KOPT-K1 (cell line): Measurements from ENCODE around the gene LAMB1.

Experiments
- H3K27ac ChIP-seq: fragments of 200-600 bp; sonication (generic); 2 replicates; pipeline ENCODE4 v1.5.1; 2016; ENCODE audit warnings: antibody characterized with exemption, mild to moderate bottlenecking, low read depth, low read length; ENCODE audit not compliant: poor library complexity, severe bottlenecking
- H3K36me3 ChIP-seq: fragments of 200-600 bp; sonication (generic); 2 replicates; pipeline ENCODE4 v1.5.1; 2017; ENCODE audit warnings: antibody characterized with exemption, mild to moderate bottlenecking, low read length, moderate library complexity; ENCODE audit not compliant: insufficient read depth
- H3K9me3 ChIP-seq: fragments of 200-600 bp; sonication (generic); 2 replicates; pipeline ENCODE4 v1.5.1; 2017; ENCODE audit warnings: antibody characterized with exemption, low read length, mild to moderate bottlenecking; ENCODE audit not compliant: insufficient read depth, poor library complexity, severe bottlenecking

The LAMB1 gene

DNA sequence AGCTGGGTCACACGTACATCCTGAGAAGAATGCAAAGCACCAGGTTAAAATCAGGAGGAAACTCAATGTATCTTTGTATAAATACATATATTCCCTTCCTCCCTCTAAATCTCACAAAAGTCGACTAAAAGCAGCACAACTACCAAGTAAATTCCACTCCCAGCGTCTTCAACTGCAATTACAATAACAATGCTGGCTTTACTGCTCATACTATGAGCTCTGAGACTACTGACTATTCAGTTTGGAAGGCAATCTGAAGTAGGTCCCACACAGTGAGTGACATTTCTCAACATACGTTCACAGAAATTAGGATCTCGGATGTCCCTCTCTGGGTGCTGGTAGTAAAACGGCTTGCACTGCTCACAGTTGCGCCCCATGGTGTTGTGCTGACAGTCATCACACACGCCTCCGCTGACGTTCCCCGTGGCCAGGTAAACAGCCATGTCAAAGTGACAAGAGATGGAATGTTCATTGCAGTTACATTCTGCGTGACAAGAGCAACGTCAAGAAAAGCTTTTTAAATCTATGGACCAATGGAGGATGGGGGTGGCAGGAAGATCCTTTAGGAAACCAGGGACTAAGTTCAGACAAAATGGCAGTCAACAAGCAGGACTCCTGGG is 27.5 kb downstream of the LAMB1 start:
- Histone ChIP-seq H3K36me3 (no peaks in the 10 kb centered on the region), H3K9me3 (no peaks in the 10 kb centered on the region), H3K27ac (no peak overlapping the region)

DNA sequence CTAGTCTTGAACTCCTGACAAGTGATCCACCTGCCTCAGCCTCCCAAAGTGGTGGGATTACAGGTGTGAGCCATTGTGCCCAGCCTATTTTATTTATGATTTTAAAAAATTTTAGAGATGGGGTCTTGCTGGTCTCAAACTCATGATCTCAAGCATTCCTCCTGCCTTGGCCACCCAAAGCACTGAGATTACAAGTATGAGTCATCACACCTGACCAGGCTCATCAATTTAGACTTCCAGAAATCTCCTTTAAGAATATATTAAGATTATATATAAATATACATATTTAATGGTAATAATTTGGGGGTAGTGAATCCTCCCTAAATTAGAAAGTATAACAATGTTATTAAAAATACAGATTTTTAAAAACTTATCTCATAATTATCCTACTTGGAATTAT is 29.1 kb downstream of the LAMB1 start:
- no peak overlapping the region for H3K27ac ChIP-seq
- no peaks in the 10 kb centered on the region for H3K9me3 ChIP-seq
- H3K36me3 ChIP-seq, result no peaks in the 10 kb centered on the region

DNA sequence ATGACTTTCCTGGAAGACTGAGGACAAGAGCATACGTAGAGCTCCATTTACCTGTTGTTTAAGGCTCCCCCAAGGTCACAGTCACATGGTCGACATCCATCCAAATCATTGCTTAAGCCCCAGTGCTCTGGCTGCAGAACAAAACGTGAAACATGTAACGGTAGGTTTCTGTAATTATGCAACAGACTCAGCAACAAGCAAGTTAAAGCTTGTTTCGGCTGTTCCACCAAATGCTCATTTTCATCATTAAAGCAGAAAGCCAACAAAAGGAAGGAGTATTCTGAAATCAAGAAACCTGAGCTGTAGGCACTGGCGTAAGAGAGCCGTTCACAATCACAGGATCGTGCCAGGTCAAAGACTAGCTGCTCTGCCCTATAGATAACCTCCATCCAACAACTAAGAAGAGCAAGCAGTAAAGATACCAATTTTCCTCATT is 30.0 kb downstream of the LAMB1 start:
- Histone ChIP-seq H3K36me3 (no peaks in the 10 kb centered on the region), H3K27ac (no peak overlapping the region), H3K9me3 (no peaks in the 10 kb centered on the region)

DNA sequence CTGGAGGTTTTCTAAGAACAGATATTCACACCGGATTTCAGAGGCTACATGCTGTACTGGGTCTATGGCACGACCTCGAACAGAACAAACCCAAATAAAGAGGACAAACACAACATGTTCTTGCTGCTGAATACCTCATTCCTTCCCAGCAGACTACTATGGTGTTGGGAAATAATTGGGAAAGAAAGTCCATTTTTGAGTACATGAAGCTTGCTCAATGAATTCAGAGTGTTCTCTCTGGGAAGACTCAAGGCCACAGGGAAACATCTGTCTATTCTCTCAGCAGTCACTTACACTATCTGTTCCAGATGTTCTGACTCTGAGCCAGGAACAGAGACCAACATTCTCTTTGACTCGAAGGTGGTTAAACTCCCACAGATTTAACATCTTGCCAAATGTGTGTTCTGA is 30.9 kb downstream of the LAMB1 start:
- no peaks in the 10 kb centered on the region for H3K36me3 ChIP-seq

DNA sequence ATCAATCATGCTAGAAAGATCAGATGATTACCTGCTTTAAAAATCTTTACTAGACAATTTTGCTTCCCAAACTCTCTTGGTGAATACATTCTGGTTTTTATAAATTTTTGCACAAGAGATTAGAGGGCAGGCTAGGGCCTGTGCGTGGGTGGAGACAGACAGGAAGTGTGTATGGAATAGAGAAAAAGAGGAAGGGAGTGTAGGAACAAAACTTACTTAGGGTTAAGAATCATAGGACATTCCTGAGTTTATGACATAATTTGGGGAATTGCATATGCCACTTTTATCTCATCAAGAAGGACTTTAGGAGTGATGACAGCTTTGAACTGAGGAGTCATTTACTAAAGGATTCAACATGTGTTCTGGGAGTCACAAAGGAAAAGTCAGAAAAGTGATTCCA is 31.3 kb downstream of the LAMB1 start:
- H3K9me3 ChIP-seq, result no peaks in the 10 kb centered on the region
- no peak overlapping the region for H3K27ac ChIP-seq
- H3K36me3 ChIP-seq, result no peaks in the 10 kb centered on the region

More for the DNA sequence above, 30.9 kb downstream of the LAMB1 start:
- H3K27ac ChIP-seq, result no peak overlapping the region
- no peaks in the 10 kb centered on the region for H3K9me3 ChIP-seq

DNA sequence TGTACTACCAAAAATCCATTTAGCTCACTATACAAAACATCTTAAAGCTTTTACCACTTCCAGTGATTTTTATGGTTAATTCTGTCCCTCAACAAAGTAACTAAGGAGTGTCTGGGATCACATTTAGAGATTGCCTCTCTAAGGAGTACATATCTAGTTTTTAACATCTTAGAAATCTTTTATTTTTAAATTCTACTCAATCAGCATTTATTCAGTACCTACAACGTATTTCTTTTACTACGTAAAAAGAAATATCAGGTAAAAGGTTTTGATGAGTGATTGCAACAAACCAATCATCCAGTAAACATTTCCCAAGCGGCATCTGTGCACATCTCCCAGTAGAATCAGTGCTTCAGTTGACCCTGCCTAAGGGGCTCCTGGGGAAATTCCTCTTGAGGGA is 31.9 kb downstream of the LAMB1 start:
- Histone ChIP-seq H3K9me3 (no peaks in the 10 kb centered on the region), H3K36me3 (no peaks in the 10 kb centered on the region), H3K27ac (no peak overlapping the region)

DNA sequence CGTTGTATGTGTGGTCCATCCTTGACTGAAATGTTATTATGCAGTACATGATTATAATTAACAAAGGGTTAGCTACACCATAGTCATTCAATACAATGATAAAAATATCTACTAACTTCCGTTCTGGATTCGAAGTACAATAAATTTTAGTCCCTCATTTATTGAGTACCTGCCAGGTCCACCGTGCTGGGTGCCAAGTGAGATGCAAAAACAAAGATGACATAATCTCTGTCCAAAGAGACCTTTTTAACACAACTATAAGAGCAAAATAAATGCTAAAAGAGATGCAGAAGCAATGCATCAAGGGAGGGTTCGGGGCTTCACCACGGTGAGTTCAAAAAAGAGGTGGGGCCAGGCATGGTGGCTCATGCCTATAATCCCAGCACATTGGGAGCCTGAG is 33.1 kb downstream of the LAMB1 start:
- no peaks in the 10 kb centered on the region for H3K9me3 ChIP-seq
- no peak overlapping the region for H3K27ac ChIP-seq
- H3K36me3 ChIP-seq, result no peaks in the 10 kb centered on the region

DNA sequence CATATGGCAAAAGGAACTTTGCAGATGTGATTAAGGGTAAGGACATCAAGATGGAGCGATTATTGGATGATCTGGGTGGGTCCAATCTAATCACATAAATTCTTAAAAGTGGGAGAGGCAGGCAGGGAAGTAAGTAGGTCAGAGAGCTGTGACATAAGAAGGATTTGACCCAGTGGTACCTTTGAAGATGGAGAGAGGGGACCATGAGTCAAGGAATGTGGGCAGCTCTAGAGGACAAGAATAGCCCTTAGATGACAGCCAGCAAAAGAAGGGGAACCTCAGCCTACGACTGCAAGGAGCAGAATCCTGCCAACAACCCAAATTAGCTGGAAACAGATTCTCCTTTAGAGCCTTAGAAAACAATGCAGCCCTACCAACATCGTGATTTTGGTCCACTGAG is 34.5 kb downstream of the LAMB1 start:
- Histone ChIP-seq H3K27ac (no peak overlapping the region), H3K36me3 (no peaks in the 10 kb centered on the region), H3K9me3 (no peaks in the 10 kb centered on the region)

DNA sequence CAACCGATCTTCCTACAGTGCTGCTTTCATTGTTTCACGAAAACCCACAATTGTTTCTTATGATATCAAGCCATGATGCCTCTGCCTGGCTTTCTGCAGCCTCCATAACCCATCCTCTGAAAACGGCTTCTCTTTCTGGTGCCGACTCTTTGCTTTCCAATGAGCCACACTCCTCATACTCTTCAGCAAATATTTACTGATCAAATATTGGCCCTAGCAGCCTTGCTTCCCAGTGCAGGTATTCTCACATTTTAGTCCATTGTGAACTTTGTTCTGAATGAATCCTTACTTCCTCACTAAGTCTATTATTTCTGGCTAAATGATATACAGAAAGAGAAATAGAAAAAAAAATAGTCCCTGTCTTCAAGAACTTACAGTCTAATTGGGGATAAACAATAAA is 35.5 kb downstream of the LAMB1 start:
- no peaks in the 10 kb centered on the region for H3K36me3 ChIP-seq
- H3K27ac ChIP-seq, result no peak overlapping the region

DNA sequence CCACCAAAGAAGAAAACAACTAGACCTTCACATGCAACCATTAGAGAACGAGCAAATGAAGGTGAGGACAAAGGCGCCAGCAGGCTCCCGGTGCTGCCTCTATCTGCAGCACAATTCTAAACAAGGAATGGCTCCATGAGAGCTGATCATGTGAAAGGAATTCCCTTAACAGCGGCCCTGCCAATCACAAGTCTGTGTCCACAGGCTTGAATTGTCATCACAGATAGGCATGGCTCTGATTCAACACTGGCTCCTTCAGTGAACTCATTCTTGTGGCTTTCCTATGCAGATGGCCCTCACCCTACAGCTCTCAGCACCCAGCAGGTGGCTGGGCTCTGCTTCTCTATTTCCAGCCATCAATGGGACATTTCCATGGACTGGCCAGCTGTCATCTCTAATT is 36.2 kb downstream of the LAMB1 start:
- H3K9me3 ChIP-seq, result no peaks in the 10 kb centered on the region
- H3K36me3 ChIP-seq, result no peaks in the 10 kb centered on the region
- no peak overlapping the region for H3K27ac ChIP-seq

More for the DNA sequence above, 35.5 kb downstream of the LAMB1 start:
- H3K9me3 ChIP-seq, result no peaks in the 10 kb centered on the region

DNA sequence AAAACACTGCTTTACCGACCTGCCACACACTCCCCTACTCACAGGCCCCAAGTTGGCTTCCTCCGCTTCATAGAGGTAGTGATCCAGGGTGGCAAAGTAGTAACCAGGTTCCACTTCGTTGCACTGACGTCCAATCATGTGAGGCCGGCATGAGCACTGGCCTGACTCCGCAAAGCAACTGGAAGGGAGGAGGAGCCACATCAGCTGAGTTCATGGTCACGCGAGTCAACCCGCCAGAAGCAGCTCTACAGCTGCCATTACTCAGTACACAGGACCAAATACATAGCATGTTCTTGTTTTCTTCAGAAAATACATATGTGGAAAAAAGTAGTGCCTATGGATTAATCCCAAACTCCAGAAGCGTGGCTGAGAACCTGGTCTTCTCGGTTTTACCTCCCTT is 38.5 kb downstream of the LAMB1 start:
- Histone ChIP-seq H3K27ac (no peak overlapping the region), H3K9me3 (no peaks in the 10 kb centered on the region), H3K36me3 (no peaks in the 10 kb centered on the region)

DNA sequence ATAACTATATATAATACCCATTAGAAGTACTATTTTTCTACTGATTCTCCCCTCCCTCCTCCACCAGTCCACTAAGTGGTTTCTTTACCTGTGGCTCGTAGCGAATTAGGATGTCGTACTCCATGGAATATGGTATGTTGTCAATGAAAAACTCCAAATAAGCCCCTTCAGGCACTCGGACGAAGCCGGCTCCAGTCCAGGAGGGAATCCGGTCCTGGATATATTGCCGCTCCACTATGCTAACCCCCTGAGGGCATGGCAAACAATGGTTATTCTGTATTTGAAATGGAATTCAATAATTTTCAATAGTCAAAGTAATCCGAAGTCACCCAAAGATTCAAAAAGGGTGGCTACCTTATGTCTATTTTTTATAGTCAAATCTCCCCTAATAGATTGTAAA is 40.1 kb downstream of the LAMB1 start:
- Histone ChIP-seq H3K9me3 (no peaks in the 10 kb centered on the region), H3K36me3 (no peaks in the 10 kb centered on the region), H3K27ac (no peak overlapping the region)

DNA sequence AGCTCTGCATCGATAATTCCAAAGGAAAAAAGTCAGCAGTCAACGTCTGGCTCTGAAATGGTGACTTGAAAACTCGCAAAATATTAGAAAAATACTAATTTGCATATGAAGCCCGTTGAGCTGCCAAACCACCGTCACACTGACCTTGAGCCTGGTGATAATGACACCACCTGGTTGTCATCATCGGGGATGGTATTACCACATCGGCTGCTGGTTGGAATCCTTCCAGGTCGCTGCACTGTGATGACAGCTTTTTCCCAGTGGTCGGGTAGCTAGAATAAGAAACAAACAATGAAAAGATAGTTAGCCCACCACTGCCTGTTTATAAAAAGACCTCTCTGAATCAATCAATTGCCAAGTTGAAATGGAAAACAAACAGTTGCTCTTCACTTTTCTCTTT is 41.6 kb downstream of the LAMB1 start:
- Histone ChIP-seq H3K36me3 (no peaks in the 10 kb centered on the region), H3K9me3 (no peaks in the 10 kb centered on the region), H3K27ac (no peak overlapping the region)

DNA sequence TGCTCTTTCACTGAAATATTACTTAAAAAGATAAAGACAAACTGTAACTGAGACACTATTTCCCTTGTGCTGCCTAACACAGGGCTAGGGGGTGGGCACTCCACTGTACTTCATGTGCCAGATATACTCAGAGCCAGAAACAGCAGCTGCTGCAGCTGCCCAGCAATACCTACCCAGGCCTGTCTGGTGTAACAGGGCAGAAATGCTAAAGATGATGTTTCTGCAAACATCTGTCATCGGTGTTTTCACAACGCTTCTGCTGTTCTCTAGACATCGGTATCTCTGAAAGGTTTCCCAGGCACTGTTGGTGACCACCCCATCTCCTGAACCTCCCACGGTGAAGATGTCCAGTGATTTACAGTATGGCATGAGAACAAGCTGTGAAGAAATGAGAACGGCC is 42.7 kb downstream of the LAMB1 start:
- Histone ChIP-seq H3K9me3 (no peaks in the 10 kb centered on the region), H3K36me3 (no peaks in the 10 kb centered on the region), H3K27ac (no peak overlapping the region)

DNA sequence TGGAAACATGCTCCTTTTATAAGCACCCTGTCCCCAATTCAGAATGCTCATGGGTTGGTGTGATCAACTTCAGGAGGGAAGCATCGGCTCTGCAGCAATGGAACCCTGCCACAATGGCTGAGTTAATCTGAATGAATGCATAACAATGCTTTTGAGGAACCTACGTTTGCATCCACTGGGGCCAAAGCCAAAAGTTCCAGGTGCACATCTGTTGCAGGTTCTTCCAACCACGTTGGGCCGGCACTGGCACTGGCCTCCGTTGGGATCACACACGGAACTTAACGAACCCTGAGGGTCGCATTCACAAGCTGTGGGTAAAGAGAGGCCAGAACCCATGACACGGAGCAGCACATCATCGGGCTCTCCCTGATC is 43.4 kb downstream of the LAMB1 start:
- H3K9me3 ChIP-seq, result no peaks in the 10 kb centered on the region
- H3K36me3 ChIP-seq, result no peaks in the 10 kb centered on the region
- H3K27ac ChIP-seq, result no peak overlapping the region

DNA sequence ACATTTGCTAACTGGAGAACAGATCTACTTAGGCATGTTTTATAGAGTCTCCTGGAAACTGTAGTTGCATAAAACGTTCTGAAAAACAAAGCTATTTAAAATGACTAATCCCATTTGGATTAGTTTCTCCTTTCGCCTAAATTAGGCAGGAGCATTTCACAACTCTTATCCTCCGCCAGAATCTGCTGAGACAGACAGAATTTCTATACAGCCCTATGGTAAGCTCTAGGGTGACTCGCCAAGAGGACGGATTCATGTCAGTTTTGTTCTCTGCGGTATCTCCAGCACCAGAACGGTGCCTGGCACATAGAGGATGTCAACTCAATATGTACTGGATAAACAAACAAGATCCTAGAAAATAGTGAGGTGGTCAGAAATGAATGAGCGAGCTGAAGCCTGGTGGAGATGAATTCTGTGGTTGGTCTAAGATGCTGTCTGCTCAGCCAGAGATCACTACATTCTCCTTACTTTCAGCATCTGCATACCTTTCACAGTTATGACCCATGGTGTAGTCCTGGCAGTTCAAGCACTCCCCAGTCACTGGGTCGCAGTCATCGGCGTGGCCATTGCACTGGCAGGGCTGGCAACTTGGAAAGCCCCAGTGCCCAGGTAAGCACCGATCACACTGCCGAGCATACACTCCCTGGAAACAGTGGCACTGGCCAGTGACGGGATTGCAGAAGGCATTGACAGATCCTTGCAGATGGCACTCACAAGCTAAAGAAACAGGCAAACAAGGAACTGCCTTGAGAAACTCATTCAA is 44.0 kb downstream of the LAMB1 start:
- Histone ChIP-seq H3K9me3 (no peaks in the 10 kb centered on the region), H3K27ac (no peak overlapping the region), H3K36me3 (no peaks in the 10 kb centered on the region)
